Prostate gland (tissue), 2 donors: ENCODE results near the gene C1orf167. TPM values are rescaled to one million over a fixed set of nuclear protein-coding genes. Genes with fewer than 3 reads are reported as not detected.

ENCODE experiments used
- DNase-seq: peaks from one replicate; pipeline ENCODE4 v3.0.0-alpha.2; 2019; ENCODE audit warnings: low spot score
- H3K27ac ChIP-seq, 2 donors: fragments of 200-600 bp; sonication (generic); 2 replicates each; pipeline ENCODE4 v1.5.1; 2017 to 2019
- H3K27me3 ChIP-seq: fragments of 200-600 bp; sonication (generic); replicated peaks from 2 replicates; pipeline ENCODE4 v1.5.1; 2019; ENCODE audit not compliant: insufficient read depth
- H3K36me3 ChIP-seq, 2 donors: fragments of 200-600 bp; sonication (generic); 1 replicate in 1 of 2; 2 replicates in 1 of 2; pipeline versions ENCODE4 v1.5.1 to v1.8.1; 2017 to 2019
- H3K4me1 ChIP-seq: fragments of 200-600 bp; sonication (generic); replicated peaks from 2 replicates; pipeline ENCODE4 v1.5.1; 2019
- H3K4me3 ChIP-seq, 2 donors: fragments of 200-600 bp; sonication (generic); 2 replicates each; pipeline ENCODE4 v1.5.1; 2017 to 2019
- H3K9me3 ChIP-seq: fragments of 200-600 bp; sonication (generic); 2 replicates; pipeline ENCODE4 v1.5.1; 2017
- POLR2A ChIP-seq: fragments of 450-650 bp; IDR thresholded peaks from one replicate; pipeline ENCODE4 v1.6.1; 2016; ENCODE audit warnings: antibody characterized with exemption, mild to moderate bottlenecking
- POLR2AphosphoS5 ChIP-seq: sonication (generic); formaldehyde crosslinking; IDR thresholded peaks from one replicate; pipeline ENCODE4 v1.6.1; 2017; ENCODE audit warnings: antibody characterized with exemption
- WGBS: methylation state at CpG from one replicate; pipeline ENCODE4 v1.1.5; 2018; 5-methylcytosine and 5-hydroxymethylcytosine counted together
- intact Hi-C: fragments of 100-400 bp; cut with DNase I; formaldehyde crosslinking; loops from one replicate; pipeline ENCODE4 v1.14.2; 2022
- total RNA-seq, 2 donors: library from RNA; depleted of rRNA; stranded (reverse); fragments of >200 nt; gene quantifications; one replicate each; pipeline ENCODE4 v1.1.0, GENCODE V29; 2016
- TF ChIP-seq, protein P1 (sequence below), 4 experiments: fragments of 200-600 bp in 2 of 4; fragments of 450-650 bp in 2 of 4; sonication (generic) in 2 of 4; IDR thresholded peaks; 1 replicate in 3 of 4; 2 replicates in 1 of 4; pipeline ENCODE4 v1.5.1; 2016 to 2019; ENCODE audit warnings: antibody characterized with exemption in 4 of 4, mild to moderate bottlenecking in 2 of 4, moderate library complexity in 2 of 4

Gene C1orf167
- total RNA-seq, 2 donors from 2014 or later: 10.0 TPM; not detected in 1

DNA sequence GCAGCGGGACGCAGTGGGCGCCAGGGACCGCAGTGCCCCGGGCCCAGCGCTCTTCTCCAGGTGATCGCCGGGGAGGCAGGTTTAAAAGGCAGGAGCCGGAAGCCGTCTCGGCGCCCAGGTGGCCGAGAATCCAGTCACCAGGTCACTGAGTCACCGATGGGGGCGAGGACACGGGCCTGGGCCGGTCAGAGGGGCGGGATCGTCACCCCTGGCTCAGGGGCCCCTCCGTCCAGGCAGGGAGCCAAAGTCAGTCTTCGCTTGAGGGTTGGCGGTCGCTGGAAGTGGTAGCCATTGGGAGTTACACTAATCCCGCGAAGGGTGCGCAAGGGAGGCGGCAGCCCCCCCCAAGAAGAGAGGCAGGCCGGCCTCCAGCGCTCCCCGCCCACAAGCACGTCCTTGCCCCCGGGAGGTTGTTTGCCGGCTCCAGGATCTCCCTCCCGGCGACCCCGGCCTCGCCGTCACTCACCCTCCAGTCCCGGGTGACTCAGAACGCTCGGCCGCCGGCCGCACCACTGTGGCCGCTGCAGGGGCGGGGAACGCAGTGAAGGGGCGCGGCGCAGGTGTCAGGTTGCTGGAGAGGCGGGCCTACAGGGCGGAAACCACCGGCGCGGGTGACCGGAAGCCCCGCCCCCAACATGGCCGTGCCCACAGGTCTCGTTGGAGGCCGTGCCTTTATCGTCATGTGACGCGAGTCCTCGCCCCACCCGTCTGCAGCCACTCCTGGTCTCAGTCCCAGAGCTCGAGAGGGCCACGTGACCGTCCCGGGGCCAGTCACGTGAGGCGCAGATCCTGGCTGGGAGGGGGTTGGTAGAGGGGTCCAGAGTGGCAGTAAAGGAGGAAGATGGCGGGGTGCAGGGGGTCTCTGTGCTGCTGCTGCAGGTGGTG lies 43.7 kb downstream of the C1orf167 start, which contains the start of the genes CLCN6 and MTHFR:
Gene CLCN6 (plus strand): TSS at position 770 of the 885 bp plus-strand sequence. CDS start 72 bp downstream, at position 842.
Gene MTHFR (minus strand): TSS at position 543 of the 885 bp plus-strand sequence. CDS start 2,848 bp downstream, outside the sequence.
- Histone ChIP-seq H3K27ac (peak within 1 kb of the TSS; percentile 90 to 97), H3K4me3 (peak within 1 kb of the TSS; percentile 66 to 70), H3K27me3 (no peaks in the 10 kb centered on the region), H3K9me3 (no peaks in the 10 kb centered on the region), H3K4me1 (peaks cover 22% of the 10 kb centered on the region), H3K36me3 (peaks cover 0 to 3% of the 10 kb centered on the region in 2 donors)
- intact Hi-C loops: no loop called here
- DNase-seq: peak; percentile 100
- TF ChIP-seq, protein P1, sequence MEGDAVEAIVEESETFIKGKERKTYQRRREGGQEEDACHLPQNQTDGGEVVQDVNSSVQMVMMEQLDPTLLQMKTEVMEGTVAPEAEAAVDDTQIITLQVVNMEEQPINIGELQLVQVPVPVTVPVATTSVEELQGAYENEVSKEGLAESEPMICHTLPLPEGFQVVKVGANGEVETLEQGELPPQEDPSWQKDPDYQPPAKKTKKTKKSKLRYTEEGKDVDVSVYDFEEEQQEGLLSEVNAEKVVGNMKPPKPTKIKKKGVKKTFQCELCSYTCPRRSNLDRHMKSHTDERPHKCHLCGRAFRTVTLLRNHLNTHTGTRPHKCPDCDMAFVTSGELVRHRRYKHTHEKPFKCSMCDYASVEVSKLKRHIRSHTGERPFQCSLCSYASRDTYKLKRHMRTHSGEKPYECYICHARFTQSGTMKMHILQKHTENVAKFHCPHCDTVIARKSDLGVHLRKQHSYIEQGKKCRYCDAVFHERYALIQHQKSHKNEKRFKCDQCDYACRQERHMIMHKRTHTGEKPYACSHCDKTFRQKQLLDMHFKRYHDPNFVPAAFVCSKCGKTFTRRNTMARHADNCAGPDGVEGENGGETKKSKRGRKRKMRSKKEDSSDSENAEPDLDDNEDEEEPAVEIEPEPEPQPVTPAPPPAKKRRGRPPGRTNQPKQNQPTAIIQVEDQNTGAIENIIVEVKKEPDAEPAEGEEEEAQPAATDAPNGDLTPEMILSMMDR (IDR thresholded peaks at IDR 0.05): peak in 1 of 4 experiments; percentile 10
- peak; percentile 96 for TF ChIP-seq POLR2A
- TF ChIP-seq POLR2AphosphoS5: peak; percentile 98
- under 1% methylated on average over 70 of the region's 72 CpGs for WGBS

DNA sequence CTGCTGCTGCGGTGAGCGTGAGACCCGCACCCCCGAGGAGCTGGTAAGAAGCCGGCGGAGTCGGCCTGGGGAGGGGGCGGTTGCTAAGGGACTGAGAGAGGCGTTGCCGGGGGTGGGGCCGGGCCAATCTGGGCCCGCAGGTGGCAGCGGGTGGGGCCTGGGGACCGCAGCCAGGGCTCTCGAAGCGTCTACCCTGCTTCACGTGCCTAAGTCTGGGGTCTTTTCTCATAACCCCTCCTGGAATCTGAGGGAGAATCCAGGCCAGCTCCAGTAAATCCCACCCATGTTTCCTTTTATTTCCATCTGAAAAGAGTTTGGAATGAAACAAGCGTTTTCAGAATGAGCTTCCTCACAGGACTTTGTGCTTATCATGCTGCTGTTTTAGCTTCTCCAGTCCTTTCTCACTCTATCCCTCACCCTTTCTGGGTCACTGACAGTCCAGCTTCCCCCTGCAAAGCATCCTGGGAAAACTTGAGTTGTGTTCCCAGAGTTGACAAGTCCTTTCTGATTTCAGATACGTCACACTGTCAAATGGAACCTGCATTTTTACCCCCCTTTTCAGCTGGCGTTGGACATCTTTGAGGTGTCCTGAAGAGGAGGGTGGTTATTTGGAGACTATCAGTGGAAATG lies 44.4 kb downstream of the C1orf167 start:
- no peaks in the 10 kb centered on the region for H3K9me3 ChIP-seq
- H3K27me3 ChIP-seq: no peaks in the 10 kb centered on the region
- no peak for DNase-seq
- no peaks in the 10 kb centered on the region for H3K36me3 ChIP-seq
- peak overlapping the region; percentile 90 to 97 for H3K27ac ChIP-seq
- TF ChIP-seq, protein P1 (IDR thresholded peaks at IDR 0.05): no peak
- no peak for TF ChIP-seq POLR2AphosphoS5
- peak; percentile 42 for TF ChIP-seq POLR2A
- H3K4me1 ChIP-seq: peaks cover 22% of the 10 kb centered on the region
- under 1% methylated on average over 20 of the region's 20 CpGs for WGBS
- peak overlapping the region; percentile 66 to 70 for H3K4me3 ChIP-seq
- intact Hi-C loops: no loop called here

GRCh38 chr1:11807133-11807532 lies 45.1 kb downstream of the C1orf167 start:
- no peaks in the 10 kb centered on the region for H3K9me3 ChIP-seq
- intact Hi-C loops: no loop called here
- no peak for DNase-seq
- no peaks in the 10 kb centered on the region for H3K27me3 ChIP-seq
- peaks cover 22% of the 10 kb centered on the region for H3K4me1 ChIP-seq
- peak overlapping the region; percentile 90 to 97 for H3K27ac ChIP-seq
- TF ChIP-seq, protein P1 (IDR thresholded peaks at IDR 0.05): no peak
- no peak for TF ChIP-seq POLR2A
- no peak for TF ChIP-seq POLR2AphosphoS5
- peak overlapping the region in 1 of 2 donors; percentile 66 for H3K4me3 ChIP-seq
- no peaks in the 10 kb centered on the region for H3K36me3 ChIP-seq
- 40% methylated on average over 2 of the region's 2 CpGs for WGBS

DNA sequence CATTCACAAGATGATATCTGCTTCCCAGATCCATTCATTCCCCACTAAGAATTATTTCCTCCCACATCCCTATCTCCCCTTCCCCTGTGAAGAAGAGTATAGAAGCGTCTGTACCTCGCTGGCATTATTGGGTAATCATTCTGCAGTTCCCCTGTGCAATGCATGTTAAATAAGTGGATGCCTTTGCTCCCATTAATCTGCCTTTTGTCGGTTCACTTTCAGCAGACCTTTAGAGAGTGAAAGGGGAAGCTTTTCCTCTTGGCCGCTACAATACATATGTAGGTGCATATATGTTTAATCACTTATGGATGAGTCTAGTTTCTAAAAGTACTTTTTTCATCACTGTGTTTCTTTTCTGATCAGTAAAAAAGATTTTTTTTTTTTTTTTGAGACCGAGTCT lies 51.0 kb downstream of the C1orf167 start:
- WGBS: 79% methylated on average over 5 of the region's 5 CpGs
- intact Hi-C loops: no loop called here
- Histone ChIP-seq H3K4me3 (no peak overlapping the region), H3K27me3 (no peaks in the 10 kb centered on the region), H3K27ac (peak overlapping the region in 1 of 2 donors; percentile 81), H3K9me3 (no peaks in the 10 kb centered on the region), H3K36me3 (no peaks in the 10 kb centered on the region), H3K4me1 (no peaks in the 10 kb centered on the region)
- TF ChIP-seq POLR2A: no peak
- TF ChIP-seq POLR2AphosphoS5: no peak
- DNase-seq: no peak

DNA sequence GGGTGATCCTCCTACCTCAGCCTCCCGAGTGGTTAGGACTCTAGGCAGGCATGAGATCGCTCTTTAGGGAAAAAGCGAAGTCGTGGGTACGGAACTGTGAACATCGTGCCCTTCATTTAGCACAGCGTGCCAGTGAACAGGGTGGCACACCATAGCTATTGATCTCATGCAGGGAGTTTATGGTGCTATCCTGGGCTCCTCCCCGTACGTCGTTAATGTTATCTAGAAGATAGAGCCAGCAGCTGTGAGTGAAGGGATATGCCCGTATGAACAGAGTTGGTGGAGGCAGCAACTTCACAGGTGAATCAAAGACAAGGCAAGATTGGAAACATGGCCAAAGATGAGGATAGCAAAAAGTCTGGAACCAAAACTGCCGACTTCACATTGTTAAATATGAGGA lies 55.2 kb downstream of the C1orf167 start:
- Histone ChIP-seq H3K27me3 (no peaks in the 10 kb centered on the region), H3K27ac (no peak overlapping the region), H3K9me3 (no peaks in the 10 kb centered on the region), H3K36me3 (no peaks in the 10 kb centered on the region), H3K4me3 (no peak overlapping the region), H3K4me1 (no peaks in the 10 kb centered on the region)
- intact Hi-C loops: no loop called here
- DNase-seq: no peak
- TF ChIP-seq, protein P1 (IDR thresholded peaks at IDR 0.05): no peak
- TF ChIP-seq POLR2AphosphoS5: no peak
- TF ChIP-seq POLR2A: no peak
- WGBS: 92% methylated on average over 12 of the region's 12 CpGs
